Effector CD4-positive, alpha-beta T cell (primary cell): Measurements from ENCODE around the gene KIAA1671.

Experiments
- DNase-seq: peaks from one replicate; pipeline ENCODE4 v3.0.0-alpha.2; 2020

KIAA1671 gene

DNA sequence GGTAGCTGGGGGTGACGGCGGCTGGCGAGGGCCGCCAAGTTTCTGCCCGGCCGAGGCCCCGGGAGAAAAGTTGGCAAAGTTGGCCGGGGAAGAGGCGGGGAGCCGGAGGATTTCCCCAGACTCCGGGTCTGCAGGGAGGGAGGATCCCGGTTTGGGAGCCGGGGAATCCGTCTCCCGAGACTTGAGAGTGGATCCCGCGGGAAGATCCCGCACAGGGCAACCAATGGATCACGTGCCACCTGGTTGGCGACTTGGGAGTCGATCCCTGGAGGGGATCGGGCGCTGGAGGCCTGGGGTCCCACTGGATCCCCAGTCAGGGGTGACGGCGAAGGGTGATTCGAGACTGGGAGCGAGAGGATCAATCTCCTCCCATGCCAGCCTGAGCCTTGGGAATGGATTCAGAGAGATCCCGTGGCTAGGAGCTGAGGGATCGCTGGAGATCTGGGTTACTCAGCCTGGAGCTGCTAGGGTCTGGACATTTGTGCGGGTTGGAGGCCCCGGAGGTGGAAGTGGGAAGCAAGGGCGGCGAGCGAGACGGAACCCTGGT, 394 bp downstream of the KIAA1671 start:
- no peak for DNase-seq

DNA sequence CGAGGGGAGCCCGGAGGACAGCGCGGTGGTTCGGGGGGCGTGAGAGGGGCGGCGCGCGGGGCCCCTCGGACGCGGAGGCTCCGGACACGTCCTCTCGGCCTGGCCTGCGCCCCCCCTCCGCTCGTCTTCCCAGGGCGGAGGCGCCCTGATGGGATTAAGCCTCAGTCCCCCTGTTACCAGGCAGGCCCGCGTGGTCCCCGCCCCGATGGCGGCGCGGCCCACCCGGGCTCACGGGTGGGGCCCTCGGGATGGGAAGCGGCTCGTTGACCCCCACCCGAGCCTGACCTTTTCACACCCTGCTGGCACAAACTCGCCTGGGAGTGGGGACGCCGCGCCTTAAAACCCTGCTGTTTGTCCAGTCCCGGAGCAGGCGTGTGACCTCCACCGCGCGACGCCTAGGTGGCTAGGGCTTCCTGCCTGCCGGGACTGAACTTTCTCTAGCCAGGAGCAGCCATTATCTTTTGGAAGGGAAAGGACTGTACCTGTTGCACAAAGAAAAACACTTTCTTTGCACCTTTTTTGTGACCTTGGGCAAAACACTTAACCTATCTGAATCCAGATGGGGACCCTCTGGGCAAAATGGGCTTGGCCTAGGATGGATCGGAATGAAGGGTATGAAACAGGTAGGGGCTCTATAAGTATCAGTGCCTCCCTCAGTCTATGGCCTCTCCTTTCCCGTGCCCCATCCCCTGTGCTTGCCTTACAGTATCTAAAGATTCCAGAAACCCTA, 1.0 kb downstream of the KIAA1671 start:
- no peak for DNase-seq

DNA sequence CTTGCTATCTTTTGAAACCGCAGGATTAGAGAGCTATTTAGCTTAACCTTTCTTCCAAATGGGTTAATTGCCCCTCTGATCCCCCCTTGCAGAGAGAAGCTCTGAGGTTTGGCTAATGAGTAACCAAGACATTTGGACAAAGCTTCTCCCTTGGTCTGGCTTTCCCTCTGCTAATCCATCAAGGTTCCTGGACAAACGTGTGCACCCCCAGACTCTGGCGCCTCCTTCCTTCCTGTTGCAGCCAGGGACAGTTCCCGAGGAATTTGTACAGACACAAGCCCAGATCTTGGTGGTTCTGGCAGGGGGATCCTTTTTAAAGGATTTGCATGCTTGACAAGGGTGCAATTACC, 1.6 kb downstream of the KIAA1671 start:
- DNase-seq, result no peak

DNA sequence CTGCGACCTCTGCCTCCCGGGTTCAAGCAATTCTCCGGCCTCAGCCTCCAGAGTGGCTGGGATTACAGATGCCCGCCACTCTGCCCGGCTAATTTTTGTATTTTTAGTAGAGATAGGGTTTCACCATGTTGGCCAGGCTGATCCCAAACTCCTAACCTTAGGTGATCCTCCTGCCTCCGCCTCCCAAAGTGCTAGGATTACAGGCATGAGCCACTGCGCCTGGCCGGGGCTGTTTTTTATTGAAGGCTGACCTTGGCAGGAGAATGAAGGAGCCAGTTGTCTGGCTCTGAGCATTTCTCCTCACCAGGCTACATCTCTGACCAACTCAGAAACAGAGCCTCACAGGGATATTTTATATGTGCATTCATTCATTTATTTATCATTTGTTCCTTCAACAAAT, 2.3 kb downstream of the KIAA1671 start:
- no peak for DNase-seq

DNA sequence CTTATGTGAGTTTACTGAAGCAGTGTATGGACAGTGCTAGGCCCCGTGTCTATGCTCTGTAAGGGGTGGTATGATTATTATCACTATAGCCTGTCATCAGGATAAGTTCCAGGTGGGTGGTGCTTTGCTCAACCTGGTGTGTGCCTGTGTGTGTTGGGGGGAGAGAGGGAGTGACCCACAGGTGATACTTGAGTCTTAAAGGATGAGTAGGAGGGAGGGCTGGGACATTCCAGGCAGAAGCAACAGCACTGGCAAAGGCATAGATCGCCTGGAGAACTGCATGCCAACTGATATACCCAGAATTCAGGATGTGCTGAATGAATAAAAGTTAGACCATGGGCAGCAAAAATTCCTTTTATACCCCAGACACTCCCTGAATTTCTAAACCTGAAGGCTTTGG, 4.5 kb downstream of the KIAA1671 start:
- no peak for DNase-seq

DNA sequence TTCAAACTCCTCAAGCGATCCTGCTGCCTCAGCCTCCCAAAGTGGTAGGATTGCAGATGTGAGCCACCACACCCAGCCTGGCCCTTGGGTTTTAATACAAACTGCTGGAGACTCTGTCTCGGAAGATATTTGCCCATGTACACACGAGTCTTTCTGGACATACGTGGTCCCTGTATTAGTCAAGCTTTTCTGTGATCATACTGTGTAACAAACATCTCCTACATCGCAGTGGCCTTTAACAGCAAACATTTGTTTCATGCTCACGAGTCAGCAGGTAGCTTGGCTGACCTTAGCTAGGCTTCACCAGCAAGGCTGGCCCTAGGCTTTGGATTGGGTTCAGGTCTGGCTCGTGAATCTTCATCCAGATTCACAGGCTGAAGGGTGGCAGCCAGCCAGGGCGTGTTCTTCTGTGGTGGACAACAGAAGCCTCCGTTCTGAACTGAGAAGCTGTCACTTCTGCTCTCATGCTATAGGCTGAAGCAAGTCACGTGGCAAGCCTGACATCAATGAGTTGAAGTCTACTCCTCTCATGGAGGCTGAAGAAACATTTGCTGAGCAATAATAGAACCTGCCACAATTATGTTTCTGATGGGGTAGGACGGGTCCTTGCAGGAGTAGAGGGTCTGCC, 8.8 kb downstream of the KIAA1671 start:
- no peak for DNase-seq

DNA sequence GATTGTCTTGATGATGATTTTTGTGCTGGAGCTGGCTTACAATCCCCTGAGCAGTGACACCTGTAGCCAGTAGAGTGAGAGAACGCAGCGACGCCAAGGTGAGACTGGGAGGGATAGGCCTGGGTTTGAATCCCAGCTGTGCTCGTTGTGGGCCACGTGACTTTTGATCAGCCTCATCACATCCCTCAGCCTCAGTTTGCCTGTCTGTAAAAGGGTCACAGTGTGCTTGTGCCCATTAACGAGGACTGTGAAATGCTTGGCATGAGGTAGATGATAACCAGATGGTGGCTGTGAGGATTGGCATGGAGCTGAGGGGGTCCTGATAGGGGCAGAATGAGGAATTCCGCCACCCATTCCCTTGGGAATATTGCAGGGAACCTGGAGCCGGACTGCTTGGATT, 9.6 kb downstream of the KIAA1671 start:
- DNase-seq, result no peak

DNA sequence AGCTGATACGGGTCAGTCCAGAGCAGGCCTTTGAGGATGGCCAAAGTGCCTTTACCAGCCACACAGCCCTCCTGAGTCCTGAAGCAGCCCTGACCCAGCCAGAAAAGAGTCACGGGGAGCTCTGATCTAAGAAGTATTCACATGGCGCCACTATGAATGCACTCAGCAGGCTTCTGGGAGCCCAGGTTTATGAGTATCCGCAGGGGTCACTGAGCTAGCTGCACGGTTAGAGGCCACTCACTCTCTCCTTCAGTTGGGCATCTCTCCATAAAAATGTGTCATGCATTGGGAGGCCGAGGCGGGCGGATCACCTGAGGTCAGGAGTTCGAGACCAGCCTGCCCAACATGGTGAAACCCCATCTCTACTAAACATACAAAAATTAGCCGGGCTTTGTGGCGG, 10.3 kb downstream of the KIAA1671 start:
- DNase-seq, result no peak

DNA sequence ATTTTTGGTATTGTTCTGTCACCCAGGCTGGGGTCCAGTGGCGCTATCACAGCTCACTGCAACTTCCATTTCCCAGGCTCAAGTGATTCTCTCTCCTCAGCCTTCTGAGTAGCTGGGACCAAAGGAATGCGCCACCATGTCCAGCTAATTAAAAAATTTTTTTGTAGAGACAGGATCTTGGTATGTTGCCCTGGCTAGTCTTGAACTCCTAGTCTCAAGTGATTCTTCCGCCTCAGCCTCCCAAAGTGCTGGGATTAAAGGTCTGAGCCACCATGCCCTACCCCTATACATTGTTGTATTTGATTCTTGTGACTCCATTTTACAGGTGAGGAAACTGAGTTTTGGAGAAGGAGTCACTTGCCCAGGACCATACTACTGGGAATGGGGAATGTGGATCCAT, 11.9 kb downstream of the KIAA1671 start:
- DNase-seq, result no peak

DNA sequence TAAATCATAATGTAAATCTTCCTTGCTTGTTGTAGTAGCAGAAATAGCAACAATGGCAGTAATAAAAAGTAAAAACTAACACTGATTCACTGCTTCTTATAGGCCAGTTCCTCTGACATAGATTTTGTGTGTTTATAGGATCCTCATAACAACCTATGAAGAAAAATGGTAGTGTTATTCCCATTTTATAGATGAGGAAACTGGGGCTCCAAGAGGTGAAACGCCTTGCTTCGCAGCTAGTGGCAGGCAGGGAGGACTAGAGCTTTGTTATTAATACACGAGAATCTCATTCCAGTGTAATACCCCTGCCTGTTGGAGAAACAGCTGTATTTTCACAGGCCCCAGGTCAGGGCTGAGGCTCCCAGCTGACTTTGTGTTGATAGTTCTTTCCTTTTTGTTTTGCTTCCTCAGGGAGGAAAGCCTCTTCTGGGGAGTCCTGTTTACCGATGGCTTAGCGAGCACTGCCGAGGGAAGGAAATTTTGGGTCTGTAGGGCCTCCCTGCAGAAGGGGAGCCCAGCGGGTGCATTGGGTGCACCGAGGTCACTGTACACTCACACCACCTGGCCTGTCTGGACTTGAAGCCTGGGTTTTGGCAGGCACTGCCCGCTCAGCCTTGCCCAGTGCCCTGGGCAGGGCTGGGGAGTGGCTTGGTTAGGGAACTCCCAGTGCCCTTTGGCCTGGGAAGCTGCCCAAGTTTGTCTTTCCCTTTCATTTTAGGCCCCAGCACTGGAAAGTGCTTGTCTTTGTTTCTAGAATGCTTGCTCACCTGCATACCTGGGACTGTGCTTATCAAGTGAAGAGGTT, 13.5 kb downstream of the KIAA1671 start:
- DNase-seq, result no peak

DNA sequence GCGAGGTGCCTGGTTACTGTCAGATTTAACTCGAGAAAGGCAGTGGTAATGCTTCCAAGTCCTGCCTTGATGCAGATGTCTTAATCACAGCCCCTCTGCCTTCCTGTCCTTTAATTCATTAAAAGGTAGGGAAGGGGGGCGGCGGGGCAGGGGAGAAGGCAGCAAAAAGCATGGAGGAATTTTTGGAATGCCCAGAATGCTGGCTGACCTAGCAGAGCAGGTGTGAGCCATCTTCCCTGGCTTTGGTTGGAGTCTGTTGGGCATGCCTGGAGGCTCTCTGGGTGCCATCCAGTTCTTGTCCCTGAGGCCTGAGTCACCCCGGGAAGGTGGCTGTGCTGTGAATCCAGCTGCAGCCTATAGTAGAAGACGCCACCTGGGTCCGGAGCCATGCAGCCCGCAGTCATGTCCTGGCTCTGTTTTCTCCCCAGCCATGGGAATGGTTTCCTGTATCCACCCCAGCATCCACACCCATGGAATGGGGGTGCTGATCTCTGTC, 15.6 kb downstream of the KIAA1671 start:
- no peak for DNase-seq

DNA sequence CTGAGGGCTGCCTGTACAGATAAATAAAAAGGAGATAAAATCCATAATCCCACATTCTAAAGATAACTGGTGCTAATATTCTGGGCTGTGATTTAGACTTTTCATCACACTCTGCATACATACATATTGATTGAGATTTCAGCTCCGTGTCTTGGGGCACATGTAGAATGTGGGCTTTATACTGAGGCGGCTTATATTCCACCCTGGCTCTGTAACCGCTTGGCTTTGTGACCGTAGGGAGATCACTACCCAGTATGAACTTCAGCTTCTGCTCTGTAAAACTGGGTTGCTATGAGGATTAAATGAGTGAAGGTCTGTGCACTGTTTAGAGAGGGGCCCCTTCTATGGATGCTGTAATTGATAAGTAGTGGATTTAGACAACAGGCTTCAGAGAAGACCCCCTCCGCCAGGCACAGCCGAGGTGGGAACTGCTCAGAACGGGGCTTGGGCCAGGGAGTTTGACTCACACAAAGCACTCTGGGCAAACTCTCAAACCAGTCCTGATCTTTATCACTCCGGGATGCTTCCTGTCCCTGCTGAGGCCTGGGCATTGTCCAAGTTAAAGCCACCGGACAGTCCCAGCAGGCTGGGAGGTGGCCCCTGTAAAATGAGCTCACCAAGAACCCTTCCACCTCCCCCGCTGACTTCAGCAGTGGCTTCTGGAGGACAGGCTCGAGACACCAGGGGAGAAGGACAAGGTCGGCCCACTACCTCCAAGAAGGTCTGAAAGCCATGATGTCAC, 17.2 kb downstream of the KIAA1671 start:
- DNase-seq, result no peak

DNA sequence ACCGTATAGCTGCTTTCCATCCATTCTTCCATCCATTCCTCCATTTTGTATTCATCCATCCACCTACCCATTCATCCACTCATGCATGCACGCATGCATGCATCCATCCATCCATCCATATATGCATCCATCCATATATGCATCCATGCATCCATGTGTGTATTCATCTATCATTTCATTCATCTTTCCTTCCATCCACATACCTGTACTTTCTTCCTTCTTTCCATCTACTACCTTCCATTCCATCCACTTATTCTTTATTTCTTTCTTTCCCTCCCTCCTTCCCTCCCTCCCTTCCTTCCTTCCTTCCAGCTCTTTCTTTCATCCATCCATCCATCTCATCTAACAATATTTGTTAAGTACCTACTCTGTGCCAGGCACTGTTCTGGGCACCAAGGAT, 19.9 kb downstream of the KIAA1671 start:
- DNase-seq, result no peak

DNA sequence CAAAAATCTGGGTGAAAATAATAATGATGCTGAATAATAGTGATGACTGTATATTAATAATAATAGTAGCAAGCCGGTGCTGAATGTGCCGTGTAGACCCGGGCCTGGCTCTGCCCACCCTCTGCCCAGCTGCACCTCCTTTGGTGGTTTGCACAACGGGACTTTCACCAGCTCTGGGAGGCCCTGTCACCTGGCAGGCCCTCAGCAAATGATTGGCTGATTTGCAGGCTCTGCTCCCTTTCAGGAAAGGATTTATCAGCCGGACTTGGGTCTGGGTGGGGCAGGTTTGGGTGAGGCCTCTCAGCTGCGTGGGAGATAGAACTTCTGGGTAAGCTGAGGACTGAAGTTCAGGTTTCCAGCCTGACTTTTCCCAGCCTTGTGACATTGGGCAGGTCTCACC, 21.4 kb downstream of the KIAA1671 start:
- no peak for DNase-seq

DNA sequence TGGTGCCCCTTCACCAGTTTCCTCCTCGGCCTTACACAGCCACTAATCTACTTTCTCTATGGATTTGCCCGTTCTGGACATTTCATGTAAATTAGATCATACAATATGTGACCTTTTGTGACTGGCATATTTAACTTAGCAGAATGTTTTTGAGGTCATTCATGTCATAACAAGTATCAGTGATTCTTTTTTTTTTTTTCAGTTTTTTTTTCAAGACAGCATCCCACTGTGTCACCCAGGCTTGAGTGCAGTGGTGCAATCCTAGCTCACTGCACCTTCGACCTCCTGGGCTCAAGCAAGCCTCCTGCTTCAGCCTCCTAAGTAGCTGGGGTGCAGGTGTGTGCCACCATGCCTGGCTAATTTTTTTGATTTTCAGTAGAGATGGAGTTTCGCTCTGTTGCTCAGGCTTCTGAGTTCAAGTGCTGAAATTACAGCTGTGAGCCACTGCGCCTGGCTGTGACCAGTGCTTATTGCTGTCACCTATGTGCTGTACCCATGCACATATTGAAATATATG, 22.7 kb downstream of the KIAA1671 start:
- no peak for DNase-seq

DNA sequence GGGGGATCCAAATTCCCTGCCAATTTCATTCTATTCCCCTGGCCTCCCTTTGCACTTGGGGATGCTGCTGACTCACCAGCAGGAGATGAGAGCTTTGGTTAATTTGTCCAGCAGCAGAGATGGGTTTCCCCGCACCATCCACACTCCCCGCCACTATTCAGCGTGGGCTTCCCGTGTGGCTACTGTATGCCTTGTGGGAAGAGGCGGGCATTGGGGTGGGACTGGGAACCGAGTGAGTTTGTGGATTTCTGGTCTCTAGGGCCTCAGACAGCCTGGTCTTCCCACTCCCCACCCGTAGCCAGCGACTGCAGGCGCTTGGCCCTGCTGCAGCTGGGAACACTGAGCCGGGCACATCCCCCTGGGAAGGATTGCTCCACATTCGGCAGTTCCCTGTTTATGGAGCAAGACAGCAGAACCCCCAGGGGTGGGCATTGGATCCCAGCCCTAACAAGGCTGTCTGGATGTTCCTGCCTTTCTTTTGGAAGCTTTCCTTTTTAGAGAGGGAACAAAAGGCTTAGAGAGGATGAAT, 23.4 kb downstream of the KIAA1671 start:
- DNase-seq, result no peak

DNA sequence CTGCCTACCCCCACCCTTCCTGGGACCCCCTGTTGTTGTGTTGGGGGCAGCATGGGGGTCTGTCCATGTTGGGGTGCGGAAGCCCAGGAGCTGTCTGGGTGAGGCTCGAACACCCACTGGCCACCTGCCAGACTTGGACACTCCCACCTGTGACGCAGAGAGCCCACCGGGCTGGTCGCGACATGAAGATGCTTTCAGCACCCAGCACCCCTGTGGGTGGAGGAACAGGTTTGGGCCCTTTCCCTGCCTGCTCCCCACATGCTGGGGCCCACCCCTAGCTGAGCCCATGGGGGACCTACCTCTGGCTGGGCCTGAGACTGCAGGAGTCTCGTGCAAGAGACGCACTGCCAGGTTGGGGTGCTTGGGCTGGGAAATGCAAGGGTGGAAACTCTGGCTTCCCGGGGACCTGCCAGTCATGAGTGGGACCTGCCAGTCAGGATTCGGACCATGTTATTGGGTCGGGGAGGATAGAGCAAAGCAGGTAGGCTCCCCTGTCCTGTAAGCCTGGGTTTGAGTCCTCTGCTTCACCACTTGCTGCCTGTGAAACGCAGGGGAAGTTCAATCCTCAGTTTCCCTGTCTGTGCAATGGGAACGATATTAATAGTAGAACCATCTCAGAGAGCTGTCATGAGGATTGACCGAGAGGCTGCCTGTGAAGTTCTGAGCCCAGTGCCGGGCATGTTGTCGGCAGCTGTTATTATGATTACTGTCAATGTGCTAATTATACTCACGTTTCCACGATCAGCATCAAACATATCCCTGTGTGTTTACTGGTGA, 24.1 kb downstream of the KIAA1671 start:
- no peak for DNase-seq

DNA sequence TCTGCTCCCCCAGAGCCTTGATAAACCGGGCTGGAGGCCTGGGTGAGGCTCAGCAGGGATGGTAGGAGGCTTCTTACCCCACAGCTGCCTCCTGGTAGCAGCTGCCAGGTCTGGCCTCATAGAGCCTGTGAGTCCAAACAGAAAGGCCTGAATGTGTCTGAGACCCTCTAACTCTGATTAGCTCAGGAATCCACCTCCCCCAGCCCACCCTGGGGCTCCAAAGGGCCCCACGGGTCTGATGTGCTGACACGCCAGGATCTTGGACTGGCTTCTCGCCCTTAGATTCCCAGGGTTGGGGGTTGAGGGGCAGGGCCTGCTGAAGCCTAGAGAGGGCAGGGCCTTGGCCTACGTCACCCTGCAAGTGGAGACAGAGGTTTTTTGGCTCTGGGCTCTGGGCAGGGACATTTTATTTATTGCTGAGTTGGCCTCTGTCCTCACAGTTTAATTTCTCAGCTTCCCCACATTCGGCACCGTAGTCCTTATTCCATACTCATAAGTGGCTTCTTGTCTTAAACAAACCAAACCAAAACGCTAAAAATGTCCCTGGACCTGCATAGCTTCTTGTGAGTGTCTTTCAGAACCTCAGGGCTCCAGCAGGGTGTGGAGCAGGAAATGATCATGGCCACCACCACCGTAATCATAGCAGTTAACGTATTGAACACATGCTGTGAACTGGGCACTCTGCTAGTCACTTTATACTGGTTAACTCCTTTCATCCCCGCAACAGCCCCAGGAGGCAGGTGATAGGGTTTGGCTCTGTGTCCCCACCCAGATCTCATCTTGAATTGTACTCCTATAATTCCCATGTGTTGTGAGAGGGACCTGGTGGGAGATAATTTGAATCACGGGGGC, 25.1 kb downstream of the KIAA1671 start:
- no peak for DNase-seq

DNA sequence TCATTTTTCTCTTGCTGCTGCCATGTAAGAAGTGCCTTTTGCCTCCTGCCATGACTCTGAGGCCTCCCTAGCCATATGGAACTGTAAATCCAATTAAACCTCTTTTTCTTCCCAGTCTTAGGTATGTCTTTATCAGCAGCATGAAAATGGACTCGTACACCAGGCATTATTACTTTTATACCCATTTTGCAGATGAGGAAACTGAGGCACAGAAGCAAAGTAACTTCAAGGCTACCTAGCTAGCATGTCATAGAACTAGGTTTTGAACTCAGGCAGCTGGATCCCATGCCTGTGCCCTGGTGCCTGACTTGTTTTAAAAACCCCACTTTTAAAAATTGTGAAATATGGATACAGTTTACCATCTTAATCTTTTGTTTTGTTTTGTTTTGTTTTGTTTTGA, 25.8 kb downstream of the KIAA1671 start:
- no peak for DNase-seq

DNA sequence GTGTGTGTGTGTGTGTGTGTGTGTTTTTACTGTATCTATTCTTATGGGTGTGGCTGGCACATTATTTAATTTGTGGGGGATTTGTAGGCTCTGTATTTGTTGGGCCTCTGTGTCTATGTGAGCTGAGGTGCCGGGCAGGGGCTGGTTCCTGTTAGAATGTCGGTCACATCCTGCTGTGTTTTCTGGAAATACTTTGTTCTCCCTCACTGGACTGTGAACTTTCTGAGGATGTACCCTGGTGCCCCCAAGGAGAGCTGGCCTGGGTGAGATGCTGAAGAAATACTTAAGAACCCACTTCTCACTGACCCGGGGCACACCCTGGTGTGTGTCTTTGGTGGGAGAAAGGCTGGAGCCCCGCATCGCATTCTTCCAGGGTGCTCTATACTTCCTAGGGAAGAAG, 28.6 kb downstream of the KIAA1671 start:
- no peak for DNase-seq

DNA sequence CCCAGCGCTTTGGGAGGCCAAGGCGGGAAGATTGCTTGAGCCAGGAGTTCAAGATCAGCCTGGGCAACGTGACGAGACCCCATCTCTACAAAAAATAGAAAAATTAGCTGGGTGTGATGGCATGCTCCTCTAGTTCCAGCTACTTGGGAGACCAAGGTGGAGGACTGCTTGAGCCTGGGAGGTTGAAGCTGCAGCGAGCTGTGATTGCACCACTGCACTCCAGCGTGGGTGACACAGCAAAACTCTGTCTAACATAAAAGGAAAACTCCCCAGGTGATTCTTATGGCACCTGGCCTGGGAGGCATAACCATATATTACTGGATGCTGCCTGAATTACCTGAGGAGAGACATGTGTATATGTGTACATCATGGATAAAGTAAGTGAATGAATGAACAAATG, 29.1 kb downstream of the KIAA1671 start:
- no peak for DNase-seq
